Liver (tissue), 3 donors: ENCODE measurements around the gene MRPL21.

Source experiments
- CTCF ChIP-seq: fragments of 150-350 bp; IDR thresholded peaks from 2 replicates; pipeline ENCODE4 v1.5.1; 2017; ENCODE audit warnings: improper control_type of control experiment, low read depth, low read length; ENCODE audit not compliant: missing input control
- REST ChIP-seq: IDR thresholded peaks from 2 replicates; pipeline ENCODE4 v1.6.1; 2016; ENCODE audit warnings: antibody characterized with exemption, mild to moderate bottlenecking
- SP1 ChIP-seq: IDR thresholded peaks from 2 replicates; pipeline ENCODE4 v1.6.1; 2018; ENCODE audit warnings: antibody characterized with exemption, mild to moderate bottlenecking
- donor health status: healthy.
- donor health status: healthy.

GRCh38 chr11:68929135-68929534, 25.5 kb upstream of the MRPL21 start:
- TF ChIP-seq SP1 (no peak), CTCF (no peak), REST (no peak)
